HG03060 (cell line): Measurements from ENCODE around the gene RRP8.

Experiments
- ATAC-seq: cut with Tn5 transposase; IDR thresholded peaks from one replicate; pipeline ENCODE4 v1.9.1; 2021; ENCODE audit warnings: low read depth, moderate number of reproducible peaks; ENCODE audit not compliant: unreplicated experiment

The RRP8 gene

GRCh38 chr11:6633422-6634408, 30.3 kb upstream of the RRP8 start:
- ATAC-seq, result no peak

GRCh38 chr11:6632116-6633073, 29.0 kb upstream of the RRP8 start:
- no peak for ATAC-seq

GRCh38 chr11:6631361-6631890, 28.0 kb upstream of the RRP8 start:
- no peak for ATAC-seq

- no peak for ATAC-seq
These were observed 27.3 kb upstream of the RRP8 start for GRCh38 chr11:6630632-6631291.

GRCh38 chr11:6629892-6630631, 26.6 kb upstream of the RRP8 start:
- no peak for ATAC-seq

- ATAC-seq, result no peak
These were observed 26.1 kb upstream of the RRP8 start for GRCh38 chr11:6629573-6629891.

GRCh38 chr11:6628526-6628925, 25.1 kb upstream of the RRP8 start:
- no peak for ATAC-seq

GRCh38 chr11:6627762-6628241, 24.4 kb upstream of the RRP8 start:
- no peak for ATAC-seq

GRCh38 chr11:6626971-6627761, 23.8 kb upstream of the RRP8 start:
- ATAC-seq, result no peak

- ATAC-seq, result no peak
These were observed 22.5 kb upstream of the RRP8 start for GRCh38 chr11:6625832-6626420.

- ATAC-seq, result no peak
These were observed 21.9 kb upstream of the RRP8 start for GRCh38 chr11:6625156-6625831.

- no peak for ATAC-seq
These were observed 20.3 kb upstream of the RRP8 start for GRCh38 chr11:6623391-6624363.

- no peak for ATAC-seq
These were observed 19.1 kb upstream of the RRP8 start for GRCh38 chr11:6622261-6623171.

GRCh38 chr11:6621711-6622211, 18.3 kb upstream of the RRP8 start:
- ATAC-seq, result no peak

- no peak for ATAC-seq
These were observed 17.2 kb upstream of the RRP8 start for GRCh38 chr11:6620636-6621035.
